IPS-18c (cell line): ENCODE measurements around the gene VPS16.

Experiments
- H3K4me3 ChIP-seq: 2 replicates; pipeline ENCODE4 v1.7.0; 2013; ENCODE audit warnings: low read depth, mild to moderate bottlenecking, low read length, moderate library complexity; ENCODE audit not compliant: insufficient read depth
- H3K9me3 ChIP-seq: one replicate; pipeline ENCODE4 v1.6.1; 2013; ENCODE audit warnings: mild to moderate bottlenecking, low read length, moderate library complexity; ENCODE audit not compliant: control insufficient read depth, insufficient read depth

Gene VPS16

DNA sequence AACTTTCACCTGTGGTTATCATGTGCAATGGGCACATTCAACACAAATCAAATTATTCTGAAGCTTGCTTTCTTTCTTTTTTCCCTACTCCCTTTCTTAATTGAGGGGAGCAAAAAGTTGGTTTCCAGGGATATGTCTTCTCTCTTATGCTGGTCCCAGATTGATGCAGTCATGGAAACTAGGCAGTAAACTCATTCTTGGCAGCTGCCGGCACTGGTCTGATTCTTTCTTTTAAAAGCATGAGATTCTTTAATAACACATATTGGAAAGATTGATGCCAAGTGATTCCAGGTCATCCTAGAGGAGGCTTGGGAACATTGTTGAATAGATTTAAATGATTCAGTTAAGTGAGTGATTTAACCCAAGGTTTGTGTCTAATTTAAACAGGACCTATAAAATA, 61.7 kb downstream of the VPS16 start:
- no peak overlapping the region for H3K4me3 ChIP-seq
- no peaks in the 10 kb centered on the region for H3K9me3 ChIP-seq

DNA sequence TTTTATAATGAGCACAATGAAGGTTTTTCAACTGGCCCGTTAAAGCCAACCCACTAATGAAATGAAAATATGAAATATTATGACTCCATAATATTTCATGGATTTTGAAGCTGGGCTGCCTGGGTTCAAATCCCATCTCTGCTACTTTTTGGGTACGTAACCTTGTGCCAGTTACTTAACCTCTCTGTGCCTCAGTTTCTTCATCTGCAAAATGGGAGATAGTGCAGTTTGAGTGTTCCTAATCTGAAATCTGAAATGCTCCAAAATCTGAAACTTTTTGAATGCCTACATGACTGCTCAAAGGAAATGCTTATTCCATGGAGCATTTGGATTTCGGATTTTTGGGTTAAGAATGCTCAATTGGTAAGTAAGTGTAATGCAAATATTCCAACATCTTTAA, 62.3 kb downstream of the VPS16 start:
- no peaks in the 10 kb centered on the region for H3K9me3 ChIP-seq

DNA sequence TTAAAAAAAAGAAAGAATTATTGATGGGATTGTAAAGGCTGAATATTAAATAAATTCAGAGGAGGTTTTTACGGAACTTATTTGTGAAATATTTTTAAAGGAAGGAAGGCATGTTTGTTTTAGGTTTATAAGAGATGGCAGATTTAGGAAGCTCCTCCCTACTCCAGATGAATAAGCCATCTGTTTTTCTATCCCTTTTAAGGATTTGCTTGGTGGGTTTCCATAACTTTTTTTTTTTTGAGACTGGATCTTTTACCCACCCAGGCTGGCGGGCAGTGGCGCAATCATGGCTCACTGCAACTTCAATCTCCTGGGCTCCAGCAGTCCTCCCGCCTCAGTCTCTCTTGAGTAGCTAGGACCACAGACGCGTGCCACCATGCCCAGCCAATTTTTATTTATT, 63.1 kb downstream of the VPS16 start:
- no peak overlapping the region for H3K4me3 ChIP-seq
- no peaks in the 10 kb centered on the region for H3K9me3 ChIP-seq

More for the DNA sequence above, 62.3 kb downstream of the VPS16 start:
- H3K4me3 ChIP-seq = no peak overlapping the region

DNA sequence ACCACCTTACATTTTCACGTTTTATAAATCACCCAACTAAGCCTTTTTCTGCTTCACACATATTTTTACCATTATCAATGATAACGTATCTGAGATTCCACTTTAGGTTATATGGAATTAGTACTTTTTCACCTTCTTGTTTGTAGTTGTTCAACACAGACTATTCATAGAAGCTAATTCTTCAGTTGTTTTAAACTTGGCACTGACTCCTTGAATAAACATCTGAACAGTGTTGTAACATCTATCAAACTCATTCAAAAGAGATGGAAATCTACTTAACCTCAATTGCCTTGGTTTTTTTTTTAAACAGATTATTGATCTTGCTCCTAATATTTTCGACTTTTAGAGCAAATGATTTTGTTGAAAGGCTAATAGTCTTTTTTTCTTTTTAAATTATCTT, 67.0 kb downstream of the VPS16 start:
- Histone ChIP-seq H3K4me3 (no peak overlapping the region), H3K9me3 (no peaks in the 10 kb centered on the region)

DNA sequence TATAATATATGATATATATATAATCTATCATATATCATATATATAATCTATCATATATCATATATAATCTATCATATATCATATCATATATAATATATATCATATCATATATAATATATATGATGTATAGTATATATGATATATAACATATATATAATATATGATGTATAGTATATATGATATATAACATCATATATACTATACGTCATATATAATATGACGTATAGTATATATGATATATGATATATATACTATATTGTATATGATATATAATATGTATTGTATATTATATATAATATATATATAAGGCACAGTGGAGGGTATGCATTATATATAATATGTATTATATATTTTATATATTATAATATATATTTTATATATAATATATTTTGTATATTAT, 69.4 kb downstream of the VPS16 start:
- Histone ChIP-seq H3K9me3 (no peaks in the 10 kb centered on the region), H3K4me3 (no peak overlapping the region)

DNA sequence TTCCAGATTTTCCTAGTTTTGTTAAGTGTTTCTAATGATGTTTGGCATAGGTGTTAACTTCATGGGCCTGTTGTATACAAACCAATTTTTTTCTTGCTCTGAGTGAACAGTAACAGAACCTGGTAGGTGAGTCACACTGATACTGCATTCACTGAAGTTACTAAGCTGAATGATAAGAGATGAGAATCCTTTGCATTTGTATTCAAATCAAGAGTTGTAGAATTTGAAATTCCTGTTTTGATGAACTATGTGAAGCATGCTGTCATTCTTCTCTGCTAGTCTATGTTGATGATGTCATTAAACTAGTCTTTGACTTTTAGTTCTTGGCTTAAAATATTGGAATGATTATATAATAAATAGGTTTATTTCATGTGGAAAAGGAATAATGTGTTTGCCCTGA, 70.7 kb downstream of the VPS16 start:
- H3K4me3 ChIP-seq = no peak overlapping the region
- no peaks in the 10 kb centered on the region for H3K9me3 ChIP-seq

DNA sequence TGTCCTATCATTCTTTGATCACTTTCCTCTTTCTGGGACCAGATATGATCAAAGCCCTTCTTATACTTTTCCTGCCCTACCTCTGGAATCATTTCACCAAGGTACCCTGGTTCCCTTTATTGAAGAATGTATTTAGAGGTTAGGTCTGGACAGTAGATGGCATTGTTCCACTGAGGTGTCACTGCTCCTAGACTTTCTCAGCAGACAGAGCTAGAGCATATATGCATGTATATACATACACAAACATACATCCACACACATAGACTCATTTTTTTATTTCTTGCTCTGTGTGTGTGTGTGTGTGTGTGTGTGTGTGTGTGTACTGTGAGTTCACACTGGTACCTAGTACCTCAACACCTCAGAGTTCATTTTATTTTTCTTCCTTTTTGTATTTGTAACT, 73.6 kb downstream of the VPS16 start:
- Histone ChIP-seq H3K9me3 (no peaks in the 10 kb centered on the region), H3K4me3 (no peak overlapping the region)
